PFSK-1 (cell line): ENCODE data around the gene DLG4.

Source experiments
- FOXP2 ChIP-seq: optimal IDR thresholded peaks from 2 replicates; pipeline ENCODE3; 2011; ENCODE audit warnings: borderline replicate concordance, control low read depth, inconsistent platforms; ENCODE audit not compliant: insufficient read depth; ENCODE audit errors: extremely low read length, extremely low read depth
- POLR2AphosphoS5 ChIP-seq: IDR thresholded peaks from 2 replicates; pipeline ENCODE4 v1.6.1; 2012; ENCODE audit warnings: low read depth, mild to moderate bottlenecking, control low read depth, low read length, moderate library complexity
- SIN3A ChIP-seq: IDR thresholded peaks from 2 replicates; pipeline ENCODE4 v1.6.1; 2012; ENCODE audit warnings: mild to moderate bottlenecking, low read length, moderate library complexity, borderline replicate concordance; ENCODE audit not compliant: insufficient read depth
- TF ChIP-seq, protein P1 (sequence below), 2 experiments: IDR thresholded peaks; 2 replicates each; pipeline versions ENCODE4 v1.6.1 to v1.8.0; 2011 to 2012; ENCODE audit warnings: low read depth in 2 of 2, low read length in 2 of 2, control low read depth in 1 of 2, inconsistent platforms in 1 of 2, mild to moderate bottlenecking in 1 of 2, moderate library complexity in 1 of 2; ENCODE audit not compliant: insufficient read depth in 1 of 2

GRCh38 chr17:7262935-7263800 lies 43.5 kb upstream of the DLG4 start:
- 0 out of 2 replicates have a peak, but pooled peaks have one; percentile 60 for TF ChIP-seq SIN3A
- TF ChIP-seq, protein P1, sequence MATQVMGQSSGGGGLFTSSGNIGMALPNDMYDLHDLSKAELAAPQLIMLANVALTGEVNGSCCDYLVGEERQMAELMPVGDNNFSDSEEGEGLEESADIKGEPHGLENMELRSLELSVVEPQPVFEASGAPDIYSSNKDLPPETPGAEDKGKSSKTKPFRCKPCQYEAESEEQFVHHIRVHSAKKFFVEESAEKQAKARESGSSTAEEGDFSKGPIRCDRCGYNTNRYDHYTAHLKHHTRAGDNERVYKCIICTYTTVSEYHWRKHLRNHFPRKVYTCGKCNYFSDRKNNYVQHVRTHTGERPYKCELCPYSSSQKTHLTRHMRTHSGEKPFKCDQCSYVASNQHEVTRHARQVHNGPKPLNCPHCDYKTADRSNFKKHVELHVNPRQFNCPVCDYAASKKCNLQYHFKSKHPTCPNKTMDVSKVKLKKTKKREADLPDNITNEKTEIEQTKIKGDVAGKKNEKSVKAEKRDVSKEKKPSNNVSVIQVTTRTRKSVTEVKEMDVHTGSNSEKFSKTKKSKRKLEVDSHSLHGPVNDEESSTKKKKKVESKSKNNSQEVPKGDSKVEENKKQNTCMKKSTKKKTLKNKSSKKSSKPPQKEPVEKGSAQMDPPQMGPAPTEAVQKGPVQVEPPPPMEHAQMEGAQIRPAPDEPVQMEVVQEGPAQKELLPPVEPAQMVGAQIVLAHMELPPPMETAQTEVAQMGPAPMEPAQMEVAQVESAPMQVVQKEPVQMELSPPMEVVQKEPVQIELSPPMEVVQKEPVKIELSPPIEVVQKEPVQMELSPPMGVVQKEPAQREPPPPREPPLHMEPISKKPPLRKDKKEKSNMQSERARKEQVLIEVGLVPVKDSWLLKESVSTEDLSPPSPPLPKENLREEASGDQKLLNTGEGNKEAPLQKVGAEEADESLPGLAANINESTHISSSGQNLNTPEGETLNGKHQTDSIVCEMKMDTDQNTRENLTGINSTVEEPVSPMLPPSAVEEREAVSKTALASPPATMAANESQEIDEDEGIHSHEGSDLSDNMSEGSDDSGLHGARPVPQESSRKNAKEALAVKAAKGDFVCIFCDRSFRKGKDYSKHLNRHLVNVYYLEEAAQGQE (IDR thresholded peaks at IDR 0.05; ENCODE audit: insufficient read depth in 1 of 2, low read depth in 2 of 2, low read length in 2 of 2), result no peak
- TF ChIP-seq POLR2AphosphoS5, result no peak; the same call in 1 of the 2 replicates
- TF ChIP-seq FOXP2, result peak; percentile 12
